Erythroblast (primary cell): ENCODE measurements around the gene CHRDL1.

Source experiments
- GATA1 ChIP-seq: IDR thresholded peaks from 2 replicates; pipeline ENCODE4 v1.6.1; 2011; ENCODE audit warnings: low read depth, mild to moderate bottlenecking, control low read depth, low read length, moderate library complexity
- POLR2A ChIP-seq: IDR thresholded peaks from 2 replicates; pipeline ENCODE4 v1.6.1; 2011; ENCODE audit warnings: mild to moderate bottlenecking, low read length

- TF ChIP-seq POLR2A (no peak), GATA1 (no peak)
Measured at GRCh38 chrX:110795645-110796406, at the start of gene CHRDL1.
